GM10248 (cell line): ENCODE data around the gene TNFRSF8.
A peak's percentile ranks its signal among the peaks of the same experiment; 100 is the strongest.

Experiments used
- CTCF ChIA-PET: fragments of 300-600 bp; sonication (Branson Sonifier 250); formaldehyde crosslinking; extraction: SDS; loops from one replicate; lab custom pipeline; 2021; ENCODE audit warnings: antibody characterized with exemption; lab: Yijun Ruan, JAX
- POLR2A ChIA-PET: fragments of 350-650 bp; sonication (Branson Sonifier 250); formaldehyde crosslinking; extraction: SDS; loops from one replicate; lab custom pipeline; 2020; ENCODE audit warnings: antibody characterized with exemption; lab: Yijun Ruan, JAX
- DNase-seq: peaks from one replicate; pipeline ENCODE4 v3.0.0; 2012; ENCODE audit errors: extremely low spot score
- TF ChIP-seq, protein P1 (sequence below): IDR thresholded peaks from 2 replicates; pipeline ENCODE4 v1.5.1; 2012; ENCODE audit warnings: mild to moderate bottlenecking, low read depth; ENCODE audit errors: extremely low read depth, missing control alignments, control extremely low read depth

The TNFRSF8 gene

DNA sequence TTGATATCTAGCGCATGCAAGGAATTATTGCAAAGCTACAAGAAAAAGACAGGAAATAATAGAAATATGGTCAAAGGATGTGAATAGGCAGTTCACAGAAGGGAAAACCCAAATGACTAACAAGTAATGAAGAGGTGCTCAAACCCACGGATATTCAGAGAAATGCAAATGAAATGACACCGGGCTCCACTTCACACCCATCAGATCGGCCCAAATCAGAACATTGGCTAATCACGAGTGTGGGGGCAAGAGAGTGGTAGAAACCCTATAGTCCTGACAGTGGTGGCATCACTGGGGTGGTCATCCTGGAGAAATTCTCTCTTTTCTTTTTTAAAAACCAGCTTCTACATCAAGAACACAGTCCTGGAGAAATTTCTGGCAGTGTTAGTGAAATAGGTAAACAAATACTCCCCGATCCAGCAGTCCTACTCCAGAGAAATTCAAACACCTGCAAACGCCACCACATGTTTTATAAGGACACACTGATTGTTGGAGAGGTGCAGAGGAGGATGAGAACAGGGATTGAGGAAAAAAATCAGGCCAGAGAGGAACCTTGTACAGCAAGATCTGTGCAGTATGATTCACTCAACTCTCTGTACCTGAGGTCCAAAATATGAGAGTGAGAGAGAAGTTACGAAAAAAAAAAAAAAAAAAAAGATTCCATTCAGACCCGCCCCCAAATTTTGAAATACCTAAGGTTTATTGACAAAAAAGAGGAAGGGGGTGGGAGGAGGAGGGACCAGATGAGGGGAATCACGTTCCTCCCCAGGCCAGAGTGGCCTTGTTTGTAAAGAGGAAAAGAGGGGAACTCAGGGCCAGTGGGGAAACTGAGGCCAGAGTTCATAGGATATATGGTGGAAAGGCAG lies 94.5 kb downstream of the TNFRSF8 start:
- POLR2A ChIA-PET, result no interaction called here
- DNase-seq, result peak; percentile 68
- TF ChIP-seq, protein P1, sequence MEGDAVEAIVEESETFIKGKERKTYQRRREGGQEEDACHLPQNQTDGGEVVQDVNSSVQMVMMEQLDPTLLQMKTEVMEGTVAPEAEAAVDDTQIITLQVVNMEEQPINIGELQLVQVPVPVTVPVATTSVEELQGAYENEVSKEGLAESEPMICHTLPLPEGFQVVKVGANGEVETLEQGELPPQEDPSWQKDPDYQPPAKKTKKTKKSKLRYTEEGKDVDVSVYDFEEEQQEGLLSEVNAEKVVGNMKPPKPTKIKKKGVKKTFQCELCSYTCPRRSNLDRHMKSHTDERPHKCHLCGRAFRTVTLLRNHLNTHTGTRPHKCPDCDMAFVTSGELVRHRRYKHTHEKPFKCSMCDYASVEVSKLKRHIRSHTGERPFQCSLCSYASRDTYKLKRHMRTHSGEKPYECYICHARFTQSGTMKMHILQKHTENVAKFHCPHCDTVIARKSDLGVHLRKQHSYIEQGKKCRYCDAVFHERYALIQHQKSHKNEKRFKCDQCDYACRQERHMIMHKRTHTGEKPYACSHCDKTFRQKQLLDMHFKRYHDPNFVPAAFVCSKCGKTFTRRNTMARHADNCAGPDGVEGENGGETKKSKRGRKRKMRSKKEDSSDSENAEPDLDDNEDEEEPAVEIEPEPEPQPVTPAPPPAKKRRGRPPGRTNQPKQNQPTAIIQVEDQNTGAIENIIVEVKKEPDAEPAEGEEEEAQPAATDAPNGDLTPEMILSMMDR, result no peak
- CTCF ChIA-PET, result interaction anchor here (1.0 to 1.2 kb wide), 3 partner anchors 9 to 71 kb away, joined by 3 to 4 read pairs (median 4); partner anchors contain the start of gene TNFRSF1B

DNA sequence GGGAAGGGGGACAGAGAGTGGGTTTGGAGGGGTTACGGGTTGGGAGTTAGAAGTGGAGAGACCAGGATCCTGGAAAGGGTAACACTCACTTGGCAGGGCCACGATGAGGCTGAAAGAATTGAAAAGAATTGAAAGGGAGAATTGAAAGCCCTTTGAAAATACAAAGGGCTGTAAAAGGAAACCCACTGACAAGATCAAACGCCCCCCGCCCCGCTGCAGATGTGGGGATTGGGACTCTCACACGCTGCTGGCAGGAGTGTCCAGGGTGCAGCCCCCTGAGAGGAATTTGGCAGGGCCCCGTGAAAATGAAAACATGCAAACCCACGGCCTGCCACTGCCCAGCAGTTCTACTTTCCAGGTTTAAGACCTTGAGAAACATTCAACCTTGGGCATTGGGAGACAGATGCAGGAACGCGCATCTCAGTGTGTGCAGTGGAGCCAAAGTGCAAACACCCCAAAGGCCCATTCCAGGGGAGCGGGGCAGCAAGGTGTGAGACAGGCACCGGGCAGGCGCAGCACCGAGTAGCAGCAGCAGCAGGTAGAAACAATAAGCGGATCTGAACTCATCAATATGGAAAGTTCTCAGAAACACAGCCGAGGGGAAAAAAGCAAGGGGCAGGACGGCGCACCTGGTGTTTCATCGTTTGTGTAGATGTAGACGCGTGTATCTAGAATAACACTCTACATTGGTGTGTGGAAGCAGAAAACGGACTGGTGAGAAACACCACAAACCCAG lies 95.4 kb downstream of the TNFRSF8 start:
- no peak for DNase-seq
- POLR2A ChIA-PET, result no interaction called here
- TF ChIP-seq, protein P1, result no peak
- CTCF ChIA-PET, result no interaction called here

DNA sequence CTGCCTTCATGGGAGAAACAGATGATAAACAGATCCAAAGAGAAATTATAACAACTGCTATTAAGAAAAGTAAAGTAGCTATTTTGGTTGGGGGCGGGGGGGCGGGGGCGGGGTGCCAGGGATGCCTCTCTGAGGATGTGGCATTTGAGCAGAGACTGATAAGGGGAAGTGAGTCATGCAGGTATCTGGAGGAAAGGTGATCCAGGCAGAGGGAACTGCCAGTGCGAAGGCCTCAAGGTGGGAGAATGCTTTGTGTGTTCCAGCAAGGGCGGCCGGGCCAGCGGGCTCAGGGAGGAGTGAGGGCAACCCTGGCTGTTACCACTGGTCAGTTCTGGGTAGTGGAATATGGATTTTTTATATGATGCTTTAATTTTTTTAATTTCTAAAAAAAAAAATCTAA lies 96.7 kb downstream of the TNFRSF8 start:
- POLR2A ChIA-PET, result interaction anchor here (0.7 kb wide), 2 partner anchors 16 to 19 kb away, joined by 4 read pairs; no protein-coding TSS in a partner anchor
- TF ChIP-seq, protein P1, result no peak
- no peak for DNase-seq
- CTCF ChIA-PET, result interaction anchor here (1.2 to 1.7 kb wide), 2 partner anchors 9 to 11 kb away, joined by 3 to 5 read pairs; no protein-coding TSS in a partner anchor

DNA sequence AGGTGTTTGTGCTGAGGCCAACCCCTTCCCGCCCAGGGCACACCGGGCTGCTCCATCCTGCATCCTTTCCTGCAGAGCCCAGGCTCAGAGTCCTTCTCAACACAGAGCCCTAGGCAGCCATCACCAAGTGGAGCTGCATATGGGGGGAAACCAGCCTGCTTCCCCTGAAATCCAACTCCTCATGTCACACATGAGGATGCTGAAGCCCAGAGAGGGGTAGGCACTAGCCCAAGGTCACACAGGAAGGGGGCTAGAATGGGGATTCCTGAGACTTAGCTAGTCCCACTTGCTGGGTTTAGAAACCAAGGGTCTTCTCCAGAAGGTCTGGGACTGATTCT lies 98.2 kb downstream of the TNFRSF8 start:
- CTCF ChIA-PET, result interaction anchor here (1.0 to 2.9 kb wide), 7 partner anchors 8 to 83 kb away, joined by 3 to 14 read pairs (median 4); no protein-coding TSS in a partner anchor
- TF ChIP-seq, protein P1, result no peak
- POLR2A ChIA-PET, result interaction anchor here (0.9 kb wide), 2 partner anchors 11 to 13 kb away, joined by 3 to 5 read pairs; no protein-coding TSS in a partner anchor
- DNase-seq, result no peak

DNA sequence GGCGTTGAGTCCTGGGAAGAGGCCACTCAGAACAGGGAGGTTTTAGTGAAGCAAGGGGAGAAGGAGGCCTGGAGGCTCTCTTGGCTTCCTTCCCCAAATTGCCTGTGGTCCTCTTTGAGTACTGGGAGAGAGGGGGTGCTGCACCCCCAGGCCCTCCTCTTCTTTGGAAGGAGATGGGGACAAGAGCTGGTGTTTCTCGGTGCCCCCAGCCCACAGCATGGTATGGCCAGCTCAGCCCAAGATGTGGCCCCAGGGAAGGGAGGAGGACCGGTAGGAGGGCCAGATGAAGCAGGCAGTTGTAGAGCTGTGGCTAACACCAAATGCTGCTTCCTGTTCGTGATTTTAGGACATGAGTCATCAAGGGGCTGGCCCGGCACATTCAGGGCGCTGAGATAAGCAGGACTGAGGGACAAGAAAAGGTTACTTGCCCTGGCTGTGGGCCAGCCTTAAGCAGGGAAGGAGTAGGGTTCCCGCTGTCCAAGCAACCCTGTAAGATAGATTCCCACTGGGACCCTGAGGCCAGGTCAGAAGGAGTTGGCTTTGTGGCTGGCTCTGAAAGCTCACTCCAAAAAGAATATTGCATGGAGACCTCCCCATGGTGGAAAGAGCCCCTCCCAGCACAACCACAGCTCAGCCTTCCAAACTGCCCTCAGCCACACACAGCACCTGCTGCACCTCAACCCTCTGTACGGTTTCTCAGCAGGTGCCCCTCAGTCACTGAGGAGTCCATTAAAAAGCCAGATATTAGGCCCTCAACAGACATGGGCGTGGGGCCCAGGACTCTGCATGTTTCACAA lies 98.8 kb downstream of the TNFRSF8 start:
- TF ChIP-seq, protein P1, result no peak
- ChIA-PET POLR2A (interaction anchor here (0.8 to 2.3 kb wide), 4 partner anchors 9 to 253 kb away, joined by 3 to 5 read pairs (median 4); no protein-coding TSS in a partner anchor), CTCF (interaction anchor here (1.0 to 2.9 kb wide), 11 partner anchors 9 to 83 kb away, joined by 3 to 14 read pairs (median 4); partner anchors contain the start of gene VPS13D)
- DNase-seq, result peak; percentile 87
